K562 (cell line): ENCODE results near the gene MAP3K12. TPM values are rescaled to one million over a fixed set of nuclear protein-coding genes. Genes with fewer than 3 reads are reported as not detected.

Experiments used
- polyA plus RNA-seq, 8 experiments: library from polyadenylated mRNA; depleted of rRNA in 4 of 8; stranded (reverse) in 5 of 8; unstranded in 3 of 8; fragments of >200 nt; fragmentation: Nextera tagmentation in 2 of 8; fragmentation: Illumina TruSeq in 1 of 8; extraction: Ambion mirVana in 2 of 8; extraction: Trizol in 1 of 8; gene quantifications; 2 replicates each; pipeline versions ENCODE4 v1.2.1 to v1.2.3, GENCODE V29; 2011 to 2014; ENCODE audit warnings: inconsistent platforms in 1 of 8, missing spikeins in 1 of 8
- total RNA-seq, 7 experiments: library from RNA; depleted of rRNA in 6 of 7; stranded (reverse); fragments of >200 nt in 6 of 7; fragmentation: Illumina TruSeq in 2 of 7; extraction: Trizol in 2 of 7; gene quantifications; 2 replicates each; pipeline versions ENCODE4 v1.2.1 to v1.2.3, GENCODE V29; 2011 to 2021; ENCODE audit warnings: low replicate concordance in 1 of 7
- TF ChIP-seq, protein P1 (sequence below), 2 experiments: fragments of 450-650 bp; formaldehyde crosslinking in 1 of 2; IDR thresholded peaks; 2 replicates each; pipeline versions ENCODE4 v1.4.0 to v1.6.1; 2014 to 2020; ENCODE audit warnings: mild to moderate bottlenecking in 2 of 2, borderline replicate concordance in 1 of 2, low read depth in 1 of 2
- TF ChIP-seq, protein P2 (sequence below), 3 experiments: IDR thresholded peaks in 2 of 3; conservative IDR thresholded peaks in 1 of 3; 2 replicates each; pipeline ENCODE4 v1.5.1; 2011 to 2012; ENCODE audit warnings: low read length in 3 of 3, mild to moderate bottlenecking in 3 of 3, control low read depth in 2 of 3, improper control_type of control experiment in 1 of 3, inconsistent platforms in 1 of 3, low read depth in 1 of 3, mixed read lengths in 1 of 3, moderate library complexity in 1 of 3; ENCODE audit not compliant: insufficient read depth in 2 of 3
- TF ChIP-seq, protein P3 (sequence below): fragments of 200-800 bp; sonication (Bioruptor generic); IDR thresholded peaks from 2 replicates; pipeline ENCODE4 v1.6.1; 2016; ENCODE audit warnings: missing genetic modification characterization, missing compliant biosample characterization

Gene MAP3K12
- total and polyA plus RNA-seq, 9 of the 15 experiments (the other 6 are each of a cell fraction or from before 2014, with no cell fraction given) = 0.10 to 2.4 (median 1.6) TPM

DNA sequence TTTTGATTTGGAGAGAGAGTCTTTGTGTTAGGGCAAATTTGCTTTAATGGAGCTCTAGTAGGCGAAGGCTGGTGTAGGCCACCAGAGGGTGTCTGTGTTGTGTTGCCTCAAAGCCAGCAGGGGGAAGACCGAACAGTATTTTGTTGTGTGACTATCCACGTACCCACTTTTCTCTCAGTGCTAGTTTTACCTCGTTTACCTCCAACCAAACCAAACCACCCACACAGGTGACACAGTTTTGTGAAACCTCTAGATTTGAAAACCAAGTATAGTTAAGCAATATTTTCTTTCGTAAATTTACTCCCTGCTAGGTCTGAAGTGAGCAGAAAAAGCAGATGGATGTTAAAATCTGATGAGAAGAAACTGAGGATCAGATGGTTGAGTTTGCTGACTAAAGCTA, 44.3 kb upstream of the MAP3K12 start (continued):
- TF ChIP-seq, protein P1, sequence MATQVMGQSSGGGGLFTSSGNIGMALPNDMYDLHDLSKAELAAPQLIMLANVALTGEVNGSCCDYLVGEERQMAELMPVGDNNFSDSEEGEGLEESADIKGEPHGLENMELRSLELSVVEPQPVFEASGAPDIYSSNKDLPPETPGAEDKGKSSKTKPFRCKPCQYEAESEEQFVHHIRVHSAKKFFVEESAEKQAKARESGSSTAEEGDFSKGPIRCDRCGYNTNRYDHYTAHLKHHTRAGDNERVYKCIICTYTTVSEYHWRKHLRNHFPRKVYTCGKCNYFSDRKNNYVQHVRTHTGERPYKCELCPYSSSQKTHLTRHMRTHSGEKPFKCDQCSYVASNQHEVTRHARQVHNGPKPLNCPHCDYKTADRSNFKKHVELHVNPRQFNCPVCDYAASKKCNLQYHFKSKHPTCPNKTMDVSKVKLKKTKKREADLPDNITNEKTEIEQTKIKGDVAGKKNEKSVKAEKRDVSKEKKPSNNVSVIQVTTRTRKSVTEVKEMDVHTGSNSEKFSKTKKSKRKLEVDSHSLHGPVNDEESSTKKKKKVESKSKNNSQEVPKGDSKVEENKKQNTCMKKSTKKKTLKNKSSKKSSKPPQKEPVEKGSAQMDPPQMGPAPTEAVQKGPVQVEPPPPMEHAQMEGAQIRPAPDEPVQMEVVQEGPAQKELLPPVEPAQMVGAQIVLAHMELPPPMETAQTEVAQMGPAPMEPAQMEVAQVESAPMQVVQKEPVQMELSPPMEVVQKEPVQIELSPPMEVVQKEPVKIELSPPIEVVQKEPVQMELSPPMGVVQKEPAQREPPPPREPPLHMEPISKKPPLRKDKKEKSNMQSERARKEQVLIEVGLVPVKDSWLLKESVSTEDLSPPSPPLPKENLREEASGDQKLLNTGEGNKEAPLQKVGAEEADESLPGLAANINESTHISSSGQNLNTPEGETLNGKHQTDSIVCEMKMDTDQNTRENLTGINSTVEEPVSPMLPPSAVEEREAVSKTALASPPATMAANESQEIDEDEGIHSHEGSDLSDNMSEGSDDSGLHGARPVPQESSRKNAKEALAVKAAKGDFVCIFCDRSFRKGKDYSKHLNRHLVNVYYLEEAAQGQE (IDR thresholded peaks at IDR 0.05; ENCODE audit: borderline replicate concordance) = peak; percentile 67
- TF ChIP-seq, protein P1 (CRISPR knock-in tag; IDR thresholded peaks at IDR 0.05; ENCODE audit: low read depth) = no peak
- TF ChIP-seq, protein P2, sequence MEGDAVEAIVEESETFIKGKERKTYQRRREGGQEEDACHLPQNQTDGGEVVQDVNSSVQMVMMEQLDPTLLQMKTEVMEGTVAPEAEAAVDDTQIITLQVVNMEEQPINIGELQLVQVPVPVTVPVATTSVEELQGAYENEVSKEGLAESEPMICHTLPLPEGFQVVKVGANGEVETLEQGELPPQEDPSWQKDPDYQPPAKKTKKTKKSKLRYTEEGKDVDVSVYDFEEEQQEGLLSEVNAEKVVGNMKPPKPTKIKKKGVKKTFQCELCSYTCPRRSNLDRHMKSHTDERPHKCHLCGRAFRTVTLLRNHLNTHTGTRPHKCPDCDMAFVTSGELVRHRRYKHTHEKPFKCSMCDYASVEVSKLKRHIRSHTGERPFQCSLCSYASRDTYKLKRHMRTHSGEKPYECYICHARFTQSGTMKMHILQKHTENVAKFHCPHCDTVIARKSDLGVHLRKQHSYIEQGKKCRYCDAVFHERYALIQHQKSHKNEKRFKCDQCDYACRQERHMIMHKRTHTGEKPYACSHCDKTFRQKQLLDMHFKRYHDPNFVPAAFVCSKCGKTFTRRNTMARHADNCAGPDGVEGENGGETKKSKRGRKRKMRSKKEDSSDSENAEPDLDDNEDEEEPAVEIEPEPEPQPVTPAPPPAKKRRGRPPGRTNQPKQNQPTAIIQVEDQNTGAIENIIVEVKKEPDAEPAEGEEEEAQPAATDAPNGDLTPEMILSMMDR (IDR thresholded peaks at IDR 0.05 in 2 of 3, conservative IDR thresholded peaks at IDR 0.05 in 1 of 3; ENCODE audit: insufficient read depth in 2 of 3, low read depth in 1 of 3, low read length in 3 of 3) = peak; percentile 82 to 99 (median 98)
- TF ChIP-seq, protein P3, sequence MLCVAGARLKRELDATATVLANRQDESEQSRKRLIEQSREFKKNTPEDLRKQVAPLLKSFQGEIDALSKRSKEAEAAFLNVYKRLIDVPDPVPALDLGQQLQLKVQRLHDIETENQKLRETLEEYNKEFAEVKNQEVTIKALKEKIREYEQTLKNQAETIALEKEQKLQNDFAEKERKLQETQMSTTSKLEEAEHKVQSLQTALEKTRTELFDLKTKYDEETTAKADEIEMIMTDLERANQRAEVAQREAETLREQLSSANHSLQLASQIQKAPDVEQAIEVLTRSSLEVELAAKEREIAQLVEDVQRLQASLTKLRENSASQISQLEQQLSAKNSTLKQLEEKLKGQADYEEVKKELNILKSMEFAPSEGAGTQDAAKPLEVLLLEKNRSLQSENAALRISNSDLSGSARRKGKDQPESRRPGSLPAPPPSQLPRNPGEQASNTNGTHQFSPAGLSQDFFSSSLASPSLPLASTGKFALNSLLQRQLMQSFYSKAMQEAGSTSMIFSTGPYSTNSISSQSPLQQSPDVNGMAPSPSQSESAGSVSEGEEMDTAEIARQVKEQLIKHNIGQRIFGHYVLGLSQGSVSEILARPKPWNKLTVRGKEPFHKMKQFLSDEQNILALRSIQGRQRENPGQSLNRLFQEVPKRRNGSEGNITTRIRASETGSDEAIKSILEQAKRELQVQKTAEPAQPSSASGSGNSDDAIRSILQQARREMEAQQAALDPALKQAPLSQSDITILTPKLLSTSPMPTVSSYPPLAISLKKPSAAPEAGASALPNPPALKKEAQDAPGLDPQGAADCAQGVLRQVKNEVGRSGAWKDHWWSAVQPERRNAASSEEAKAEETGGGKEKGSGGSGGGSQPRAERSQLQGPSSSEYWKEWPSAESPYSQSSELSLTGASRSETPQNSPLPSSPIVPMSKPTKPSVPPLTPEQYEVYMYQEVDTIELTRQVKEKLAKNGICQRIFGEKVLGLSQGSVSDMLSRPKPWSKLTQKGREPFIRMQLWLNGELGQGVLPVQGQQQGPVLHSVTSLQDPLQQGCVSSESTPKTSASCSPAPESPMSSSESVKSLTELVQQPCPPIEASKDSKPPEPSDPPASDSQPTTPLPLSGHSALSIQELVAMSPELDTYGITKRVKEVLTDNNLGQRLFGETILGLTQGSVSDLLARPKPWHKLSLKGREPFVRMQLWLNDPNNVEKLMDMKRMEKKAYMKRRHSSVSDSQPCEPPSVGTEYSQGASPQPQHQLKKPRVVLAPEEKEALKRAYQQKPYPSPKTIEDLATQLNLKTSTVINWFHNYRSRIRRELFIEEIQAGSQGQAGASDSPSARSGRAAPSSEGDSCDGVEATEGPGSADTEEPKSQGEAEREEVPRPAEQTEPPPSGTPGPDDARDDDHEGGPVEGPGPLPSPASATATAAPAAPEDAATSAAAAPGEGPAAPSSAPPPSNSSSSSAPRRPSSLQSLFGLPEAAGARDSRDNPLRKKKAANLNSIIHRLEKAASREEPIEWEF (CRISPR knock-in tag) = no peak
